K562 (cell line): ENCODE results near the gene MAN1A1. TPM values are rescaled to one million over a fixed set of nuclear protein-coding genes. Genes with fewer than 3 reads are reported as not detected.

Experiments
- CBFA2T2 ChIP-seq: fragments of 450-650 bp; conservative IDR thresholded peaks from 2 replicates; pipeline ENCODE4 v1.6.1; 2017; ENCODE audit warnings: mild to moderate bottlenecking
- CCNT2 ChIP-seq: IDR thresholded peaks from 2 replicates; pipeline ENCODE4 v1.6.1; 2011; ENCODE audit warnings: borderline replicate concordance, low read depth, mild to moderate bottlenecking, moderate library complexity, mixed read lengths, low read length; ENCODE audit not compliant: insufficient read length; ENCODE audit errors: extremely low read depth
- CEBPB ChIP-seq: fragments of 450-650 bp; IDR thresholded peaks from 2 replicates; pipeline ENCODE4 v1.6.1; 2016; ENCODE audit warnings: missing genetic modification characterization, missing compliant biosample characterization
- DPF2 ChIP-seq: fragments of 450-650 bp; IDR thresholded peaks from 2 replicates; pipeline ENCODE4 v1.6.1; 2016
- FOXM1 ChIP-seq, 2 experiments: fragments of 450-650 bp in 1 of 2; sonication (generic) in 1 of 2; formaldehyde crosslinking in 1 of 2; IDR thresholded peaks; 2 replicates each; pipeline versions ENCODE4 v1.6.1 to v1.9.0; 2017 to 2022; ENCODE audit warnings: low read depth in 2 of 2, mild to moderate bottlenecking in 2 of 2, missing genetic modification reagents in 1 of 2, moderate library complexity in 1 of 2
- GATA2 ChIP-seq: sonication (generic); formaldehyde crosslinking; IDR thresholded peaks from 2 replicates; pipeline ENCODE4 v1.4.0; 2020; ENCODE audit warnings: mild to moderate bottlenecking, missing genetic modification reagents
- HDAC1 ChIP-seq, 2 experiments: fragments of 450-650 bp; IDR thresholded peaks; 2 replicates each; pipeline ENCODE4 v1.6.1; 2016 to 2017; ENCODE audit warnings: inconsistent platforms in 1 of 2, mild to moderate bottlenecking in 1 of 2, moderate library complexity in 1 of 2
- KDM1A ChIP-seq, 2 experiments: fragments of 450-650 bp; IDR thresholded peaks; 2 replicates each; pipeline ENCODE4 v1.6.1; 2016; ENCODE audit warnings: mild to moderate bottlenecking in 2 of 2
- MEF2D ChIP-seq: conservative IDR thresholded peaks from 2 replicates; pipeline ENCODE4 v1.6.1; 2016; ENCODE audit warnings: low read depth, missing genetic modification characterization, missing compliant biosample characterization
- NR2C2 ChIP-seq, 2 experiments: fragments of 200-800 bp in 1 of 2; sonication (Bioruptor generic) in 1 of 2; sonication (generic) in 1 of 2; formaldehyde crosslinking in 1 of 2; IDR thresholded peaks; 2 replicates each; pipeline versions ENCODE4 v1.6.1 to v1.8.0; 2016 to 2022; ENCODE audit warnings: mild to moderate bottlenecking in 1 of 2, missing compliant biosample characterization in 1 of 2, missing genetic modification characterization in 1 of 2, missing genetic modification reagents in 1 of 2
- PRPF4 ChIP-seq: fragments of 200-400 bp; formaldehyde crosslinking; IDR thresholded peaks from one replicate; pipeline ENCODE4 v1.6.1; 2017; ENCODE audit warnings: low read length, low read depth, mild to moderate bottlenecking; ENCODE audit not compliant: insufficient read depth, poor library complexity, severe bottlenecking
- SRSF9 ChIP-seq: fragments of 200-400 bp; formaldehyde crosslinking; IDR thresholded peaks from 2 replicates; pipeline ENCODE4 v1.6.1; 2017; ENCODE audit warnings: low read depth, low read length, borderline replicate concordance
- TAL1 ChIP-seq: fragments of 450-650 bp; IDR thresholded peaks from 2 replicates; pipeline ENCODE4 v1.6.1; 2016; ENCODE audit warnings: mild to moderate bottlenecking
- TCF7 ChIP-seq: sonication (generic); IDR thresholded peaks from 2 replicates; pipeline ENCODE4 v1.6.1; 2016; ENCODE audit warnings: antibody characterized with exemption, borderline replicate concordance
- ZFP30 ChIP-seq: fragments of 250-450 bp; sonication (Bioruptor Pico); IDR thresholded peaks from 2 replicates; pipeline ENCODE4 v1.8.0; 2022; ENCODE audit warnings: moderate library complexity, mild to moderate bottlenecking, inconsistent platforms, borderline replicate concordance
- ZNF76 ChIP-seq: fragments of 250-450 bp; sonication (Bioruptor Pico); IDR thresholded peaks from 2 replicates; pipeline ENCODE4 v1.4.0; 2020; ENCODE audit warnings: mild to moderate bottlenecking, moderate library complexity, borderline replicate concordance
- polyA plus RNA-seq, 8 experiments: library from polyadenylated mRNA; depleted of rRNA in 4 of 8; stranded (reverse) in 5 of 8; unstranded in 3 of 8; fragments of >200 nt; fragmentation: Nextera tagmentation in 2 of 8; fragmentation: Illumina TruSeq in 1 of 8; extraction: Ambion mirVana in 2 of 8; extraction: Trizol in 1 of 8; gene quantifications; 2 replicates each; pipeline versions ENCODE4 v1.2.1 to v1.2.3, GENCODE V29; 2011 to 2014; ENCODE audit warnings: inconsistent platforms in 1 of 8, missing spikeins in 1 of 8
- total RNA-seq, 7 experiments: library from RNA; depleted of rRNA in 6 of 7; stranded (reverse); fragments of >200 nt in 6 of 7; fragmentation: Illumina TruSeq in 2 of 7; extraction: Trizol in 2 of 7; gene quantifications; 2 replicates each; pipeline versions ENCODE4 v1.2.1 to v1.2.3, GENCODE V29; 2011 to 2021; ENCODE audit warnings: low replicate concordance in 1 of 7
- TF ChIP-seq, protein P1 (sequence below): fragments of 250-450 bp; sonication (Bioruptor Pico); IDR thresholded peaks from 2 replicates; pipeline ENCODE4 v1.5.0; 2022; ENCODE audit warnings: mild to moderate bottlenecking
- TF ChIP-seq, protein P2 (sequence below): fragments of 200-800 bp; sonication (Bioruptor generic); IDR thresholded peaks from 2 replicates; pipeline ENCODE4 v1.6.1; 2016; ENCODE audit warnings: missing genetic modification characterization, missing compliant biosample characterization
- TF ChIP-seq, protein P3 (sequence below): sonication (generic); formaldehyde crosslinking; IDR thresholded peaks from 2 replicates; pipeline ENCODE4 v1.8.0; 2023; ENCODE audit warnings: mild to moderate bottlenecking, missing genetic modification reagents

MAN1A1 gene
- total and polyA plus RNA-seq, 9 of the 15 experiments (the other 6 are each of a cell fraction or from before 2014, with no cell fraction given), result 24.5 to 78.4 (median 59.7) TPM

DNA sequence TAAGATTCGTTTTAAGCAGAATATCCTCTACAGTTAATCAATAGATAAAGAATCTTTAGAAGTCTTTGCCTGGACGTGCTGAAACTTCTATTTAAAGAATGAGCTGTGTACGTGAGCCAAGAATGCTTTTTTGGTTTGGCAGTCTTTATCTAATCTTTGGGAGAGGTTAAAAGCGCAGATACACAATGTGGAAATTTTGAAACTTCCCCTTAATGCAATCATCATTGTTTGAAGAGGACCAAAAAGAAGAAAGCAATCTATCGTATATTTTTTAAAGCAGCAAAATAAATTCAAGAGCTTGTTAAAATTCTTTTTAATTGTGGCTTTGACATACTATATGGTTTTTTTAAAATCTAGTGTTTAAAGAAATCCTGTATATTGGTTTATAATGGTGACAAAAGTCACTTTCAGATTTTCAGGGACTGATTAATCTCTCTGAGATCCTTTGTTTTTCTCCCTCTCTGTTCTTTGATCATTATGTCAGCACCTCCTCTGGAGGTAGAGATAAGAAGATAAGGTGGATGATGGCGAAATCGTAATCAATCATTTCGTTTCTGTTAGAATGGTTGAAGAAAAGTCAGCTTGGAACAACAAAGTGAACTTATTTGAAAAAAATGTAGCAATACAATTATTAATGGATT, 179.0 kb downstream of the MAN1A1 start (continued):
- TF ChIP-seq FOXM1 (IDR thresholded peaks at IDR 0.05; ENCODE audit: low read depth) (peak; percentile 18; the same call in 1 of the 2 replicates), FOXM1 (CRISPR knock-in tag; IDR thresholded peaks at IDR 0.05; ENCODE audit: low read depth) (no peak), TCF7 (peak; percentile 72; the same call in 1 of the 2 replicates), ZNF76 (CRISPR knock-in tag) (no peak), CCNT2 (peak; percentile 11), MEF2D (tag) (0 out of 2 replicates have a peak, but pooled peaks have one; percentile 58), DPF2 (peak; percentile 87), TAL1 (peak; percentile 69), NR2C2 (CRISPR knock-in tag; IDR thresholded peaks at IDR 0.05) (no peak), NR2C2 (tag; IDR thresholded peaks at IDR 0.05) (peak; percentile 27; the same call in 1 of the 2 replicates), PRPF4 (no peak), CBFA2T2 (peak; percentile 55; the same call in 1 of the 2 replicates), CEBPB (tag) (peak; percentile 84), HDAC1 (IDR thresholded peaks at IDR 0.05) (no peak), ZFP30 (no peak), GATA2 (peak; percentile 47; the same call in 1 of the 2 replicates), SRSF9 (no peak), KDM1A (IDR thresholded peaks at IDR 0.05) (peak; percentile 28 to 48; a peak in 2 of 4 replicates)
- TF ChIP-seq, protein P1, sequence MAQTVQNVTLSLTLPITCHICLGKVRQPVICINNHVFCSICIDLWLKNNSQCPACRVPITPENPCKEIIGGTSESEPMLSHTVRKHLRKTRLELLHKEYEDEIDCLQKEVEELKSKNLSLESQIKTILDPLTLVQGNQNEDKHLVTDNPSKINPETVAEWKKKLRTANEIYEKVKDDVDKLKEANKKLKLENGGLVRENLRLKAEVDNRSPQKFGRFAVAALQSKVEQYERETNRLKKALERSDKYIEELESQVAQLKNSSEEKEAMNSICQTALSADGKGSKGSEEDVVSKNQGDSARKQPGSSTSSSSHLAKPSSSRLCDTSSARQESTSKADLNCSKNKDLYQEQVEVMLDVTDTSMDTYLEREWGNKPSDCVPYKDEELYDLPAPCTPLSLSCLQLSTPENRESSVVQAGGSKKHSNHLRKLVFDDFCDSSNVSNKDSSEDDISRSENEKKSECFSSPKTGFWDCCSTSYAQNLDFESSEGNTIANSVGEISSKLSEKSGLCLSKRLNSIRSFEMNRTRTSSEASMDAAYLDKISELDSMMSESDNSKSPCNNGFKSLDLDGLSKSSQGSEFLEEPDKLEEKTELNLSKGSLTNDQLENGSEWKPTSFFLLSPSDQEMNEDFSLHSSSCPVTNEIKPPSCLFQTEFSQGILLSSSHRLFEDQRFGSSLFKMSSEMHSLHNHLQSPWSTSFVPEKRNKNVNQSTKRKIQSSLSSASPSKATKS (CRISPR knock-in tag), result no peak
- TF ChIP-seq, protein P2, sequence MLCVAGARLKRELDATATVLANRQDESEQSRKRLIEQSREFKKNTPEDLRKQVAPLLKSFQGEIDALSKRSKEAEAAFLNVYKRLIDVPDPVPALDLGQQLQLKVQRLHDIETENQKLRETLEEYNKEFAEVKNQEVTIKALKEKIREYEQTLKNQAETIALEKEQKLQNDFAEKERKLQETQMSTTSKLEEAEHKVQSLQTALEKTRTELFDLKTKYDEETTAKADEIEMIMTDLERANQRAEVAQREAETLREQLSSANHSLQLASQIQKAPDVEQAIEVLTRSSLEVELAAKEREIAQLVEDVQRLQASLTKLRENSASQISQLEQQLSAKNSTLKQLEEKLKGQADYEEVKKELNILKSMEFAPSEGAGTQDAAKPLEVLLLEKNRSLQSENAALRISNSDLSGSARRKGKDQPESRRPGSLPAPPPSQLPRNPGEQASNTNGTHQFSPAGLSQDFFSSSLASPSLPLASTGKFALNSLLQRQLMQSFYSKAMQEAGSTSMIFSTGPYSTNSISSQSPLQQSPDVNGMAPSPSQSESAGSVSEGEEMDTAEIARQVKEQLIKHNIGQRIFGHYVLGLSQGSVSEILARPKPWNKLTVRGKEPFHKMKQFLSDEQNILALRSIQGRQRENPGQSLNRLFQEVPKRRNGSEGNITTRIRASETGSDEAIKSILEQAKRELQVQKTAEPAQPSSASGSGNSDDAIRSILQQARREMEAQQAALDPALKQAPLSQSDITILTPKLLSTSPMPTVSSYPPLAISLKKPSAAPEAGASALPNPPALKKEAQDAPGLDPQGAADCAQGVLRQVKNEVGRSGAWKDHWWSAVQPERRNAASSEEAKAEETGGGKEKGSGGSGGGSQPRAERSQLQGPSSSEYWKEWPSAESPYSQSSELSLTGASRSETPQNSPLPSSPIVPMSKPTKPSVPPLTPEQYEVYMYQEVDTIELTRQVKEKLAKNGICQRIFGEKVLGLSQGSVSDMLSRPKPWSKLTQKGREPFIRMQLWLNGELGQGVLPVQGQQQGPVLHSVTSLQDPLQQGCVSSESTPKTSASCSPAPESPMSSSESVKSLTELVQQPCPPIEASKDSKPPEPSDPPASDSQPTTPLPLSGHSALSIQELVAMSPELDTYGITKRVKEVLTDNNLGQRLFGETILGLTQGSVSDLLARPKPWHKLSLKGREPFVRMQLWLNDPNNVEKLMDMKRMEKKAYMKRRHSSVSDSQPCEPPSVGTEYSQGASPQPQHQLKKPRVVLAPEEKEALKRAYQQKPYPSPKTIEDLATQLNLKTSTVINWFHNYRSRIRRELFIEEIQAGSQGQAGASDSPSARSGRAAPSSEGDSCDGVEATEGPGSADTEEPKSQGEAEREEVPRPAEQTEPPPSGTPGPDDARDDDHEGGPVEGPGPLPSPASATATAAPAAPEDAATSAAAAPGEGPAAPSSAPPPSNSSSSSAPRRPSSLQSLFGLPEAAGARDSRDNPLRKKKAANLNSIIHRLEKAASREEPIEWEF (CRISPR knock-in tag), result no peak
- TF ChIP-seq, protein P3, sequence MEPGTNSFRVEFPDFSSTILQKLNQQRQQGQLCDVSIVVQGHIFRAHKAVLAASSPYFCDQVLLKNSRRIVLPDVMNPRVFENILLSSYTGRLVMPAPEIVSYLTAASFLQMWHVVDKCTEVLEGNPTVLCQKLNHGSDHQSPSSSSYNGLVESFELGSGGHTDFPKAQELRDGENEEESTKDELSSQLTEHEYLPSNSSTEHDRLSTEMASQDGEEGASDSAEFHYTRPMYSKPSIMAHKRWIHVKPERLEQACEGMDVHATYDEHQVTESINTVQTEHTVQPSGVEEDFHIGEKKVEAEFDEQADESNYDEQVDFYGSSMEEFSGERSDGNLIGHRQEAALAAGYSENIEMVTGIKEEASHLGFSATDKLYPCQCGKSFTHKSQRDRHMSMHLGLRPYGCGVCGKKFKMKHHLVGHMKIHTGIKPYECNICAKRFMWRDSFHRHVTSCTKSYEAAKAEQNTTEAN (CRISPR knock-in tag), result no peak
